Measurements from ENCODE around the gene DDX17. TPM values are rescaled to one million over a fixed set of nuclear protein-coding genes. Genes with fewer than 3 reads are reported as not detected.

The DDX17 gene
- total and polyA plus RNA-seq, 9 of the 15 experiments (the other 6 are each of a cell fraction or from before 2014, with no cell fraction given), result 17.6 to 421 (median 189) TPM

DNA sequence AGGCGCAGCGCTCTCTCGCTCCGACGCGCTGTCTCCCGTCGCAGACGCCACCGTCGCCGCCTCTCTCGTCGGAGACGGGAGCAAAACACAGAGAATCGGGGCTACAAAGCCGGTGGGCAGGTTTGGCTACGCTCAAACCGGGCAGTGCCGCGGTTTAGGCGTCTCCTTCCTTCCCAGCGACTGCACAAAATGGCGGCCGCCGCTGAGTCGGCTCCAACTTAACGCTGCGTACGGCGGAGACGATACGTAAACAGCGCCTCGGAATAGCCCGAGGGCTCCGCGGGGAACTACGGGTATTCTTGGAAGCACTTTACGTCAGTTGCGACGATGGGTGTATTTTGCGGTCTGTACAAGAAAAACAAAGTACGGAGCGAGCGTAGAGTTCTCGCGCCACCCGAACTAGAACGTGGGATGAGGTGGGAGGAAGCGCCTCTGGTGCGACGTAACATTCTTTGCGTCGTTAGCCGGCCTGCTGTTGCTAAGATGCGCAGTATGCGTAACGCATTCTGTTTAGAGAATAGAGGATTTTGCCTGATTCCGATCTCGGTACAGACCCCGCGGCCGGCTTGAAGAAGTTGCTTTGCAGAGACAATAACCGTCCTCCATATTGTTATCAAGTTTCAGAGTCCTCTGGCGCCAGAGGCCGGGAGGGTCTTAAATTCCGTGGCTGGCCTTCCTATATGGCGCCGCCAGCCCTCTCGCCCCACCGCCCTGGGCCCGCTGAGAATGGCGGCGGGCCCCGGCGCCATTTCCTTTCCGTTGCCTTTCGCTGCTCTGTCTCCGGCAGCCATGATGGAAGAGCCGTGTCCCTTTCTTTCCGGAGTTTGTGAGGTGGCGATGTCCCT, at the start of gene DDX17 (continued):
- TF ChIP-seq, protein P1, sequence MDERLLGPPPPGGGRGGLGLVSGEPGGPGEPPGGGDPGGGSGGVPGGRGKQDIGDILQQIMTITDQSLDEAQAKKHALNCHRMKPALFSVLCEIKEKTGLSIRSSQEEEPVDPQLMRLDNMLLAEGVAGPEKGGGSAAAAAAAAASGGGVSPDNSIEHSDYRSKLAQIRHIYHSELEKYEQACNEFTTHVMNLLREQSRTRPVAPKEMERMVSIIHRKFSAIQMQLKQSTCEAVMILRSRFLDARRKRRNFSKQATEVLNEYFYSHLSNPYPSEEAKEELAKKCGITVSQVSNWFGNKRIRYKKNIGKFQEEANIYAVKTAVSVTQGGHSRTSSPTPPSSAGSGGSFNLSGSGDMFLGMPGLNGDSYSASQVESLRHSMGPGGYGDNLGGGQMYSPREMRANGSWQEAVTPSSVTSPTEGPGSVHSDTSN (CRISPR knock-in tag; IDR thresholded peaks at IDR 0.05; ENCODE audit: low read depth), result no peak
- TF ChIP-seq, protein P1 (tag; conservative IDR thresholded peaks at IDR 0.05; ENCODE audit: low read depth), result no peak
- TF ChIP-seq, protein P2, sequence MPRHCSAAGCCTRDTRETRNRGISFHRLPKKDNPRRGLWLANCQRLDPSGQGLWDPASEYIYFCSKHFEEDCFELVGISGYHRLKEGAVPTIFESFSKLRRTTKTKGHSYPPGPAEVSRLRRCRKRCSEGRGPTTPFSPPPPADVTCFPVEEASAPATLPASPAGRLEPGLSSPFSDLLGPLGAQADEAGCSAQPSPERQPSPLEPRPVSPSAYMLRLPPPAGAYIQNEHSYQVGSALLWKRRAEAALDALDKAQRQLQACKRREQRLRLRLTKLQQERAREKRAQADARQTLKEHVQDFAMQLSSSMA (CRISPR knock-in tag; IDR thresholded peaks at IDR 0.05), result no peak
- TF ChIP-seq ZNF274 (IDR thresholded peaks at IDR 0.05; ENCODE audit: borderline replicate concordance, low read depth, low read length), result no peak
- no peak for TF ChIP-seq RBM14 (IDR thresholded peaks at IDR 0.05; ENCODE audit: borderline replicate concordance, insufficient read depth, low read depth, low read length)
- no peak for TF ChIP-seq STAT5A (IDR thresholded peaks at IDR 0.05; ENCODE audit: borderline replicate concordance, low read length)
- no peak for TF ChIP-seq KLF10 (CRISPR knock-in tag; IDR thresholded peaks at IDR 0.05)
- peak; percentile 82; the same call in 1 of the 2 replicates for TF ChIP-seq ZNF766 (CRISPR knock-in tag; conservative IDR thresholded peaks at IDR 0.05)
- TF ChIP-seq ZNF282 (CRISPR knock-in tag; IDR thresholded peaks at IDR 0.05), result no peak
- no peak for TF ChIP-seq SNRNP70 (optimal IDR thresholded peaks at IDR 0.05; ENCODE audit: low read depth, low read length)
- no peak for TF ChIP-seq CBX8 (IDR thresholded peaks at IDR 0.05; ENCODE audit: borderline replicate concordance, extremely low read depth, low read depth, low read length, poor library complexity, severe bottlenecking)
- TF ChIP-seq ZNF57 (CRISPR knock-in tag; IDR thresholded peaks at IDR 0.05), result no peak
- TF ChIP-seq, protein P3, sequence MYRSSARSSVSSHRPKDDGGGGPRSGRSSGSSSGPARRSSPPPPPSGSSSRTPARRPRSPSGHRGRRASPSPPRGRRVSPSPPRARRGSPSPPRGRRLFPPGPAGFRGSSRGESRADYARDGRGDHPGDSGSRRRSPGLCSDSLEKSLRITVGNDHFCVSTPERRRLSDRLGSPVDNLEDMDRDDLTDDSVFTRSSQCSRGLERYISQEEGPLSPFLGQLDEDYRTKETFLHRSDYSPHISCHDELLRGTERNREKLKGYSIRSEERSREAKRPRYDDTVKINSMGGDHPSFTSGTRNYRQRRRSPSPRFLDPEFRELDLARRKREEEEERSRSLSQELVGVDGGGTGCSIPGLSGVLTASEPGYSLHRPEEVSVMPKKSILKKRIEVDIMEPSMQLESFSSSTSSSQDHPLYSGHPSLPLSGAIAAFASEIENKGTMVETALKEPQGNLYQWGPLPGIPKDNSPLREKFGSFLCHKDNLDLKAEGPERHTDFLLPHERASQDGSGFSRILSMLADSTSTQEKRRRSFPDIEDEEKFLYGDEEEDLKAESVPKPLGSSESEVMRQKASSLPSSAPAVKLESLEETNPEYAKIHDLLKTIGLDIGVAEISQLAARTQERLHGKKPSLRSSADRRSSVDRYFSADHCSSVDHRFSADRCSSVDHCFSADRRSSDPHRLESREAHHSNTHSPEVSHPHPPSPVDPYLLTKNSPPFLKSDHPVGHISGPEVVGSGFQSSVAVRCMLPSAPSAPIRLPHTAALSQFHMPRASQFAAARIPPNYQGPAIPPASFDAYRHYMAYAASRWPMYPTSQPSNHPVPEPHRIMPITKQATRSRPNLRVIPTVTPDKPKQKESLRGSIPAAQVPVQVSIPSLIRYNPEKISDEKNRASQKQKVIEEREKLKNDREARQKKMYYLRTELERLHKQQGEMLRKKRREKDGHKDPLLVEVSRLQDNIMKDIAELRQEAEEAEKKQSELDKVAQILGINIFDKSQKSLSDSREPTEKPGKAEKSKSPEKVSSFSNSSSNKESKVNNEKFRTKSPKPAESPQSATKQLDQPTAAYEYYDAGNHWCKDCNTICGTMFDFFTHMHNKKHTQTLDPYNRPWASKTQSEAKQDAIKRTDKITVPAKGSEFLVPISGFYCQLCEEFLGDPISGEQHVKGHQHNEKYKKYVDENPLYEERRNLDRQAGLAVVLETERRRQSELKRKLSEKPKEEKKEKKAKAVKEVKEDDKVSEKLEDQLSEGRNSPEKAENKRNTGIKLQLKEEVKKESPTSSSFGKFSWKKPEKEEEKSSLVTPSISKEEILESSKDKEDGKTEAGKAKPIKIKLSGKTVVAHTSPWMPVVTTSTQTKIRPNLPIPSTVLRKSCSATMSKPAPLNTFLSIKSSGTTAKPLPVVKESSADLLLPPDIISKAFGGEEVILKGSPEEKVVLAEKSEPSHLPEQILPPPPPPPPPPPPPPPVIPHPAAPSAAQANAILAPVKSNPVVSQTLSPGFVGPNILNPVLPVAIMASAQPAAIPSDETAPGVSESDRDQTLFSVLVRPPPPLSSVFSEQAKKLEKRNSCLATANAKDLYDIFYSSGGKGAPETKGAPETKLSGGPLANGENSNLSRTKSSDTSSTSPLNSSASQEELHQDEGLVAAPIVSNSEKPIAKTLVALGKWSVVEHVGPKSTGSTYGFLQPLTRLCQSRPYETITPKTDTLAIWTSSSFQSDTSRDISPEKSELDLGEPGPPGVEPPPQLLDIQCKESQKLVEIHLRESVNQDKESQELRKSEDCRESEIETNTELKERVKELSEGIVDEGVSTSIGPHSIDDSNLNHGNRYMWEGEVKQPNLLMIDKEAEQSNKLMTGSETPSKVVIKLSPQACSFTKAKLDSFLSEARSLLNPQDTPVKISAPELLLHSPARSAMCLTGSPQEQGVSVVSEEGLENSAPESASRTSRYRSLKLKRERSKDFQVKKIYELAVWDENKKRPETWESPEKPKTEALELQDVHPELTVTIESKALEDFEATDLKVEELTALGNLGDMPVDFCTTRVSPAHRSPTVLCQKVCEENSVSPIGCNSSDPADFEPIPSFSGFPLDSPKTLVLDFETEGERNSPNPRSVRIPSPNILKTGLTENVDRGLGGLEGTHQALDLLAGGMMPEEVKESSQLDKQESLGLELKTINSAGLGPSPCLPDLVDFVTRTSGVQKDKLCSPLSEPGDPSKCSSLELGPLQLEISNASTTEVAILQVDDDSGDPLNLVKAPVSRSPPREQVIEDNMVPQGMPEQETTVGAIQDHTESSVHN (IDR thresholded peaks at IDR 0.05; ENCODE audit: borderline replicate concordance in 1 of 2, low read depth in 1 of 2), result no peak
